Stimulated activated CD8-positive, alpha-beta memory T cell treated with anti-CD3 and anti-CD28 coated beads, Interleukin-15, amount 100 ng/mL, for 1 hour (primary cell): ENCODE data around the gene KIR2DL1.
"Not testable (repeated sequence)": the region's sequence is repeated elsewhere in the genome, so short reads cannot be mapped to it uniquely, and the experiment has no call there.

Experiments used
- DNase-seq: peaks from one replicate; pipeline ENCODE4 v3.0.0-alpha.2; 2020; ENCODE audit warnings: low read depth

Gene KIR2DL1

GRCh38 chr19:54824416-54824815 is 54.8 kb downstream of the KIR2DL1 start:
- not testable (repeated sequence) for DNase-seq

- DNase-seq = not testable (repeated sequence)
These were observed 55.7 kb downstream of the KIR2DL1 start for GRCh38 chr19:54825326-54825725.

GRCh38 chr19:54828064-54828463 is 58.5 kb downstream of the KIR2DL1 start:
- not testable (repeated sequence) for DNase-seq

GRCh38 chr19:54832496-54832895 is 62.9 kb downstream of the KIR2DL1 start, which contains the start of gene KIR2DS4:
TSS of gene KIR2DS4 (plus strand) at chr19:54832676.
- DNase-seq = not testable (repeated sequence)
